Measurements from ENCODE around the gene PDX1.

The PDX1 gene

GRCh38 chr13:27907121-27907787, 12.5 kb upstream of the PDX1 start:
- Histone ChIP-seq H3K27me3 (ENCODE audit: low read length) (no peaks in the 10 kb centered on the region), H3K9ac (ENCODE audit: low read length) (no peak overlapping the region), H4K20me1 (ENCODE audit: low read depth, low read length) (no peaks in the 10 kb centered on the region), H3K36me3 (ENCODE audit: low read length) (no peaks in the 10 kb centered on the region), H3K9me2 (replicated peaks; ENCODE audit: insufficient read depth, low read length) (no peaks in the 10 kb centered on the region), H3K27ac (ENCODE audit: low read depth, low read length) (no peak overlapping the region), H3K4me3 (ENCODE audit: insufficient read depth, low read length, poor library complexity, severe bottlenecking) (no peak overlapping the region), H2AFZ (ENCODE audit: low read depth, low read length, severe bottlenecking) (no peak overlapping the region), H3K4me2 (ENCODE audit: low read depth, low read length, poor library complexity, severe bottlenecking) (no peak overlapping the region), H3K79me2 (ENCODE audit: insufficient read depth, low read length) (no peaks in the 10 kb centered on the region), H3F3A (ENCODE audit: insufficient read depth) (no peaks in the 10 kb centered on the region), H3K9me3 (ENCODE audit: insufficient read depth, low read length) (no peaks in the 10 kb centered on the region)
- TF ChIP-seq EZH2phosphoT487 (conservative IDR thresholded peaks at IDR 0.05; ENCODE audit: low read length) = no peak
- TF ChIP-seq CTCF (IDR thresholded peaks at IDR 0.05; ENCODE audit: insufficient read depth, low read length, poor library complexity, severe bottlenecking) = no peak

DNA sequence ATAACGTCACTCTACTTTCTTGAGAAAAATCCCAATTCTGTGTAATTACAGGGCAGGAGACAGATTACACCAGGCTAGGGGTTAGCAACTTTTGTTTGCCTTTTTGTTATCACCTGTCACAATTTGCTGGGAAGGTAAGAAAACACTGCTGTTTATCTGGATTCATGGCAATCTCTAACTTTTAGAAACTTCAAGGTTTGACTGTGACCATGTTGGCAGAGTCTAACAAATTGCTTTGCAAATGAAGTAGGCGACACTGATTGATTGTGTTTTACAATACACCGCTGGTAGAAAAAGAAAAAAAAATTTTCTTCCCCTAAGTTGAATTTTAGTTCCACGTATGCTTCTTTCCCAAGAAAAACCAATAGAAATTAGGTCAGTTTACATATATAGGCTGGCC, 10.4 kb upstream of the PDX1 start:
- Histone ChIP-seq H4K20me1 (ENCODE audit: low read depth, low read length) (no peaks in the 10 kb centered on the region), H3K27ac (ENCODE audit: low read depth, low read length) (no peak overlapping the region), H2AFZ (ENCODE audit: low read depth, low read length, severe bottlenecking) (no peak overlapping the region), H3K4me2 (ENCODE audit: low read depth, low read length, poor library complexity, severe bottlenecking) (no peak overlapping the region), H3F3A (ENCODE audit: insufficient read depth) (no peaks in the 10 kb centered on the region), H3K79me2 (ENCODE audit: insufficient read depth, low read length) (no peaks in the 10 kb centered on the region), H3K9ac (ENCODE audit: low read length) (no peak overlapping the region), H3K36me3 (ENCODE audit: low read length) (no peaks in the 10 kb centered on the region), H3K9me2 (replicated peaks; ENCODE audit: insufficient read depth, low read length) (no peaks in the 10 kb centered on the region), H3K4me3 (ENCODE audit: insufficient read depth, low read length, poor library complexity, severe bottlenecking) (no peak overlapping the region), H3K27me3 (ENCODE audit: low read length) (no peaks in the 10 kb centered on the region), H3K9me3 (ENCODE audit: insufficient read depth, low read length) (no peaks in the 10 kb centered on the region)
- no peak for TF ChIP-seq CTCF (IDR thresholded peaks at IDR 0.05; ENCODE audit: insufficient read depth, low read length, poor library complexity, severe bottlenecking)
- no peak for TF ChIP-seq EZH2phosphoT487 (conservative IDR thresholded peaks at IDR 0.05; ENCODE audit: low read length)

DNA sequence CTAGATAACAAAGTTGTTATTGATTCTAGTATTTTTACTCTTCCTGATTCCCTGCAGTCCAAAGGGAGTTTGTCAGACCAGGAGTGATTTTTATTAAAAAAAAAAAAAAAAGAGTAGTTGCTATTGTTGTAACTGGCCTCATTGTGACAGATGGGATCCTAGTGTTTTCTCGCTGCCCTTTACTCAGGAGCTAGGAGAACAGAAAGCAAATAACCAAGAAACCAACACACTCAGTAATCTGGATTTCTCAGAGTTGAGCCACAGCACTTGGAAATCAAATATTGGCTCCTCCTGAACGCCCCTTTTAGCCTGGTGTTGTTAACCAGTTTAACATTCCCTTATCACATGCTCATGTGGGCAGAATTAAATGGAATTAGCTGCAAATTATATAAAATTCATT, 8.3 kb upstream of the PDX1 start:
- H3K27me3 ChIP-seq (ENCODE audit: low read length) = no peaks in the 10 kb centered on the region

More for the DNA sequence above, 8.3 kb upstream of the PDX1 start:
- Histone ChIP-seq H3K4me2 (ENCODE audit: low read depth, low read length, poor library complexity, severe bottlenecking) (no peak overlapping the region), H2AFZ (ENCODE audit: low read depth, low read length, severe bottlenecking) (no peak overlapping the region), H3K79me2 (ENCODE audit: insufficient read depth, low read length) (no peaks in the 10 kb centered on the region), H3K36me3 (ENCODE audit: low read length) (no peaks in the 10 kb centered on the region), H3K27ac (ENCODE audit: low read depth, low read length) (no peak overlapping the region), H3F3A (ENCODE audit: insufficient read depth) (no peaks in the 10 kb centered on the region), H3K9me3 (ENCODE audit: insufficient read depth, low read length) (no peaks in the 10 kb centered on the region), H3K9me2 (replicated peaks; ENCODE audit: insufficient read depth, low read length) (no peaks in the 10 kb centered on the region), H3K4me3 (ENCODE audit: insufficient read depth, low read length, poor library complexity, severe bottlenecking) (no peak overlapping the region), H4K20me1 (ENCODE audit: low read depth, low read length) (no peaks in the 10 kb centered on the region), H3K9ac (ENCODE audit: low read length) (no peak overlapping the region)
- no peak for TF ChIP-seq CTCF (IDR thresholded peaks at IDR 0.05; ENCODE audit: insufficient read depth, low read length, poor library complexity, severe bottlenecking)
- TF ChIP-seq EZH2phosphoT487 (conservative IDR thresholded peaks at IDR 0.05; ENCODE audit: low read length) = no peak

Measured in SU-DHL-6 (cell line).